Astrocyte of the cerebellum (primary cell): ENCODE measurements around the gene HOXA11.

Source experiments
- DNase-seq: peaks from one replicate; pipeline ENCODE4 v3.0.0-alpha.2; 2011; ENCODE audit warnings: low read depth
- H3K4me3 ChIP-seq: 2 replicates; pipeline ENCODE4 v1.5.1; 2011; ENCODE audit warnings: mild to moderate bottlenecking, low read depth, low read length, moderate library complexity
- in situ Hi-C: cut with HindIII; loops from 2 replicates; pipeline ENCODE4 v1.10.0; 2017; ENCODE audit warnings: low sequenced_read_pairs
- TF ChIP-seq, protein P1 (sequence below): IDR thresholded peaks from 2 replicates; pipeline ENCODE4 v1.5.1; 2012; ENCODE audit warnings: low read length, low read depth, moderate library complexity, mild to moderate bottlenecking; ENCODE audit errors: missing control alignments

Gene HOXA11

DNA sequence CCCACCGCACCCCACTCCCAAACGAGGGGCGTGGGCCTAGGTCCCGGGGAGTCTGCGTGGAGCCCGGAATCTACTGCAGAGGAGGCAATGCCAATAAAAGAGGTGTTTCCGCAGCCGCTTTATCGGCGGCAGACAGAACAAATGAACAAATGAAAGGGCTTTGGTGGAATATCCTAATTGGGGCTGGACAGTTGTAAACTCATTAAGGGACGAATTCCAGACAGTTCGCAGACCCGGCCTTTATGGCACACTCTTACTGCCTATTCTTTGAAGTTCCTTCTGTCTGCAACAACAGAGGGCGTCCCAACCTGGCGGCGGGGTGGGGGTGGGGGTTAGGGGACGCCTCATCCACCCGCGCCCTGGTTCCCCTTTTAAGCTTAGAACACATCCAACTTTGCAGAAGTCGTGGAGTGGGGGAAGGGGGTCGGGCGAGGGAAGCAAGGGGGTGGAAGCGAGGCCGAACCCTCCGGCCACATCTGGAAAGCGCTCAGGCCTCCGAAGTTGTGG lies 23.8 kb downstream of the HOXA11 start:
- DNase-seq = no peak
- in situ Hi-C loops = loop anchor here (5.0 to 25.0 kb wide), 2 partner anchors 774 to 999 kb away; partner anchors contain the start of gene NFE2L3
- peak overlapping the region; percentile 43 for H3K4me3 ChIP-seq
- TF ChIP-seq, protein P1, sequence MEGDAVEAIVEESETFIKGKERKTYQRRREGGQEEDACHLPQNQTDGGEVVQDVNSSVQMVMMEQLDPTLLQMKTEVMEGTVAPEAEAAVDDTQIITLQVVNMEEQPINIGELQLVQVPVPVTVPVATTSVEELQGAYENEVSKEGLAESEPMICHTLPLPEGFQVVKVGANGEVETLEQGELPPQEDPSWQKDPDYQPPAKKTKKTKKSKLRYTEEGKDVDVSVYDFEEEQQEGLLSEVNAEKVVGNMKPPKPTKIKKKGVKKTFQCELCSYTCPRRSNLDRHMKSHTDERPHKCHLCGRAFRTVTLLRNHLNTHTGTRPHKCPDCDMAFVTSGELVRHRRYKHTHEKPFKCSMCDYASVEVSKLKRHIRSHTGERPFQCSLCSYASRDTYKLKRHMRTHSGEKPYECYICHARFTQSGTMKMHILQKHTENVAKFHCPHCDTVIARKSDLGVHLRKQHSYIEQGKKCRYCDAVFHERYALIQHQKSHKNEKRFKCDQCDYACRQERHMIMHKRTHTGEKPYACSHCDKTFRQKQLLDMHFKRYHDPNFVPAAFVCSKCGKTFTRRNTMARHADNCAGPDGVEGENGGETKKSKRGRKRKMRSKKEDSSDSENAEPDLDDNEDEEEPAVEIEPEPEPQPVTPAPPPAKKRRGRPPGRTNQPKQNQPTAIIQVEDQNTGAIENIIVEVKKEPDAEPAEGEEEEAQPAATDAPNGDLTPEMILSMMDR = no peak

DNA sequence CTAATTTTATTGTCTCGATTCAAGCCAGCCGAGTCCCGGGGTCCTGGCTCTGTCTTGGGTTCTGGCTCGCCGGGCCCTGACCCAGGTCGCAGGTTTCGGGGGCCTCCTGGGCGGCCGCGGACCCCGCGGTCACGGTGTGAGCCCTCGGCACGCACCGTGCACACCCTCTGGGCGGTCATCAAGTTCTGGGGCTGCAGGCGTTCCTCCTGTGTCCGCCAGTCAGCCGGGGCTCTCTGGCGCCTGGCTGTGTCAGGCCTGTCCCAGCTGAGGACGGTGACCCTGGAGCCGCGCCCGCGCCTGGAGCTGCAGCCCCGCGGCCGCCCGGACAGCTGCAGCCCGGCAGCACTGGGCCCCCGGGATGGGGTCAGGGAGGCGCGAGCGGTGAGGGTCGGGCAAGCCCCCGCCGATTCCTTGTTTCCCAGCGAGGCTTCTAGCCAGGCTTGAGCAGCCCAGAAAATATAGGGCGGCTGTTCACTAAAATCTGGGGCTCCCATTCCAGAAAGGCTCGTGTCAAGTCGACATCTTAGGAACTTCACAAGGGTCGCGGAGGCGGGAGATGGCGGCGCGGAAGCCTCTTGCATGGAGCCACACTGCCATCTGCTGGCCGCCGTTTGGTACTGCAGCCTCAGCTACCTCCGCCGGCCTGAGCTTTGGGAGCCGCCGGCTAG lies 24.4 kb downstream of the HOXA11 start:
- DNase-seq = peak; percentile 59
- TF ChIP-seq, protein P1 = peak; percentile 92
- in situ Hi-C loops = loop anchor here (5.0 to 25.0 kb wide), 2 partner anchors 773 to 998 kb away; partner anchors contain the start of gene NFE2L3
- H3K4me3 ChIP-seq = peak overlapping the region; percentile 43

DNA sequence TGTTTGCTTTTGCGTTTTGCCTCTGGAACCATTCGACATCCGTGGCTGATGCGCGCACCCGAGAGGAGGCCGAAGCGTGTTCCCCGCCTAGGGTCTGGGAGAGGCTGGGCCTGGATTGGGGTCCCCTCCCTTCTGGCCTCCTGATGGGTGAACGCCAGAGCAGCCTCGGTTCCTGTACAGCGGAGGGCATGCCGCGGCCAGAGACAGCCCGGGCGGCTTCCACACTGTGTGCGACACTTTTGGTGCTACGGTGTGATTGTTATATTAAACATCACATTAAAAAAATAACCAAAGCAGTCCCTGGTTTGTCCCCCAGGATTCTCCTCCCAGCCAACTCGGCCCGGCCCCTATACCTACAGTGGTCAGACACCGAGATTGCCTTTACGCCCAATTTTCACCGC lies 24.9 kb downstream of the HOXA11 start:
- TF ChIP-seq, protein P1 = no peak
- no peak overlapping the region for H3K4me3 ChIP-seq
- in situ Hi-C loops = loop anchor here (5.0 to 25.0 kb wide), 2 partner anchors 773 to 998 kb away; partner anchors contain the start of gene NFE2L3
- no peak for DNase-seq

DNA sequence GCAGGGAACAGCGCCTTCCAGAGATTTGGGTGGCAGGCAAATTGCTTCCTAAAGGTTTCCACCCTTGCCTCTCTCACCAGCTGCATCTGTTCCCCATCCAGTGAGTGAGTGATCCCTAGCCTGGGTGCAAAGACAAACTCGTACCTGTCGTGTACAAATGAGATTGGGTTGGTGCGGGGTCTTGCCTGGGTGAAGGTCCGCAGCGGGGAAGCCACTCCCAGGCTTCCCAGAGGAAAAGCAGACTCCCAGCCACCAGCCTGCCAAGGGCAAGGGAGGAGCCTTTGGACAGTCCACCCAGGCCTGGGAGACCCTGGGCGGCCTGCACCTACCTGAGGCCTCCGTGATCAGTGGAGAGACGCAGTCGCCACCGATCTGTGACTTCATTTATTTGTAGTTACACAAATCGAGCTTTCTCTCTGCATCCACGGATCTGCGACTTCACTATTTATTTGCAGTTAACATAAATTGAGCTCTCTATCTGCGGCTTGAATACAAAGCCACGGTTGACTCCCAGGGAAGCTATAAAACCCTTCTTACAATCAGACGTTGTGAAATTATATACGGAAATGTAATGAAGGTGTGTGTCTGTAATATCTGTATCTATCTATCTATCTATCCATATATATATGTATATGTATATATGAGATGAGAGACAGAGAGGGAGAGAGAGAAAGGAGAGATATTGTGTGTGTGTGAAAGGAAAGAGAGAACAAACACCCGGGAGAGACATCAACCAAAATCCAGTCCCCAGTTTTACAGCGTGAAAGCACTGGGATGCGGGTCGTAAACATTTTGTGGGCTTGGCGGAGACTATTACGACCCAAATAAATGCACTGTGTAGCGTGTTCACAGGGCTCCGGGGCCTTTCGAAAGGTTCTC lies 25.5 kb downstream of the HOXA11 start:
- in situ Hi-C loops = loop anchor here (5.0 to 25.0 kb wide), 2 partner anchors 772 to 997 kb away; partner anchors contain the start of gene NFE2L3
- DNase-seq = no peak
- TF ChIP-seq, protein P1 = no peak
- no peak overlapping the region for H3K4me3 ChIP-seq

DNA sequence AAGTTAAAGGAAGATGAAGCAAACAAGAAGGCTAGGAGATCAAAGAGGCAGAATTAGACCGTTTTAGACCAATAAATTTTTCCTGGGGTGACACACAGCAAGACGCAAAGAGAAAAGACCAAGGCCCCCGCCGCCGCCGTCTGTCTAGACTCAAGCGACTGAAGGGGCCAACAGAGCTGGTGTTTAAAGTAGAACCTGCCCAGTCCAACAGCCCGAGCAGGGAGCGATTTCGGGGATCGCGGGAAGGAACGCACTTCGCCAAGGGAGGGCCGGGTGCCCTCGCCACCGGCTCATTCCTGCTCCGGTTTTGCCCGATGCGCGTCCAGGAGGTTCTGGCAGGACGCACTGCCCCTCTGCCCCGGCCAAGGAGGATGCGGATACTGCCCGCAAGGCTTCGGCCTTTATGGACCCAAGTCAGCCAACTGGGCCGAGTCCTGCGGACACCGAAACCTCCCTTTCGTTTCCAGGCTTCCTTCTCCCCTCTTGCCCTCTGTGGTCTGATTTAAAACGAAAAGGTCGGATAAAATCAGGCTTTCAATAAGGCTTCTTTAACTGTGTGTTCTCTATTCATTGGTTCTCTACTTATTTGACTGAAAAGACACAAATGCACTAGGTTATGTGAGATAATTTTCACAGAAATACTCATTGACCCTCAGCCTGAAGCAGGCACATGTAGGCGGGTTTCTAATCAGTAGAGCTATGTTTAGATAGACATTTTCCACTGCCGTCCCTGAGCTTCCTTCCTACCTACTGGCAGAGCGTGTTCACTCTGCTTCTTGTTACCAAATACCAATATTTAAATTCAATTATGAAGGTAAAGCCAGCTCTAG lies 26.4 kb downstream of the HOXA11 start:
- no peak overlapping the region for H3K4me3 ChIP-seq
- in situ Hi-C loops = loop anchor here (25.0 kb wide), 1 partner anchor 996 kb away; the partner anchor contains the start of gene NFE2L3
- TF ChIP-seq, protein P1 = no peak
- no peak for DNase-seq
